CD8-positive, alpha-beta memory T cell (primary cell): Measurements from ENCODE around the gene WNK1. TPM values are rescaled to one million over a fixed set of nuclear protein-coding genes. Genes with fewer than 3 reads are reported as not detected.
"Not testable (repeated sequence)": the region's sequence is repeated elsewhere in the genome, so short reads cannot be mapped to it uniquely, and the experiment has no call there.

ENCODE experiments used
- CTCF ChIA-PET: fragments of 350-600 bp; sonication (Branson Sonifier 250); formaldehyde crosslinking; loops from one replicate; lab custom pipeline; 2021; ENCODE audit warnings: antibody characterized with exemption; lab: Charles Lee
- POLR2A ChIA-PET: fragments of 350-600 bp; sonication (Branson Sonifier 250); formaldehyde crosslinking; loops from one replicate; lab custom pipeline; 2021; ENCODE audit warnings: antibody characterized with exemption; lab: Charles Lee
- DNase-seq, 5 donors: peaks; one replicate each; pipeline versions ENCODE4 v3.0.0 to v3.0.0-alpha.2; 2020 to 2022; ENCODE audit warnings: mixed read lengths in 1 of 5
- H3K27ac ChIP-seq: one replicate; pipeline ENCODE4 v1.7.0; 2013; ENCODE audit warnings: low read depth, mild to moderate bottlenecking, low read length, moderate library complexity
- H3K27me3 ChIP-seq: 2 replicates; pipeline ENCODE4 v1.7.0; 2013; ENCODE audit warnings: low read length, mild to moderate bottlenecking; ENCODE audit not compliant: insufficient read depth, poor library complexity, severe bottlenecking
- H3K36me3 ChIP-seq: 2 replicates; pipeline ENCODE4 v1.7.0; 2013; ENCODE audit warnings: mild to moderate bottlenecking, low read length, moderate library complexity; ENCODE audit not compliant: insufficient read depth
- H3K4me1 ChIP-seq: 2 replicates; pipeline ENCODE4 v1.7.0; 2013; ENCODE audit warnings: mild to moderate bottlenecking, low read length, moderate library complexity; ENCODE audit not compliant: insufficient read depth
- H3K4me3 ChIP-seq: 2 replicates; pipeline ENCODE4 v1.7.0; 2013; ENCODE audit warnings: mild to moderate bottlenecking, low read length
- H3K9me3 ChIP-seq: 2 replicates; pipeline ENCODE4 v1.7.0; 2013; ENCODE audit warnings: mild to moderate bottlenecking, low read length
- H3K27ac Mint-ChIP-seq, 8 donors: one replicate each; pipeline ENCODE4 v1.8.0; 2020 to 2021; ENCODE audit warnings: mixed read lengths in 8 of 8, mild to moderate bottlenecking in 6 of 8, inconsistent platforms in 3 of 8, moderate library complexity in 3 of 8
- H3K27me3 Mint-ChIP-seq, 2 donors: one replicate each; pipeline ENCODE4 v1.8.0; 2020 to 2021; ENCODE audit warnings: mixed read lengths in 2 of 2, mild to moderate bottlenecking in 1 of 2, moderate library complexity in 1 of 2
- H3K36me3 Mint-ChIP-seq, 3 donors: one replicate each; pipeline ENCODE4 v1.8.0; 2020 to 2021; ENCODE audit warnings: mixed read lengths in 3 of 3, inconsistent platforms in 1 of 3, mild to moderate bottlenecking in 1 of 3
- H3K4me1 Mint-ChIP-seq, 3 donors: one replicate each; pipeline ENCODE4 v1.8.0; 2020 to 2021; ENCODE audit warnings: mixed read lengths in 3 of 3, inconsistent platforms in 1 of 3, mild to moderate bottlenecking in 1 of 3
- H3K4me3 Mint-ChIP-seq, 7 donors: one replicate each; pipeline ENCODE4 v1.8.0; 2020 to 2021; ENCODE audit warnings: mixed read lengths in 7 of 7, mild to moderate bottlenecking in 6 of 7, moderate library complexity in 4 of 7, inconsistent platforms in 2 of 7
- H3K9me3 Mint-ChIP-seq, 5 donors: one replicate each; pipeline ENCODE4 v1.8.0; 2020 to 2022; ENCODE audit warnings: mixed read lengths in 5 of 5, mild to moderate bottlenecking in 3 of 5, moderate library complexity in 2 of 5, inconsistent platforms in 1 of 5
- polyA plus RNA-seq: library from polyadenylated mRNA; unstranded; fragments of 300-500 nt; fragmentation: Illumina TruSeq; gene quantifications from one replicate; pipeline ENCODE4 v1.2.3, GENCODE V29; 2021
- total RNA-seq, 2 experiments: library from RNA; stranded (reverse); gene quantifications; one replicate each; pipeline ENCODE4 v1.2.3, GENCODE V29; 2021

Gene WNK1
- total and polyA plus RNA-seq, 3 experiments from 2014 or later = 47.4 to 176 (median 174) TPM

DNA sequence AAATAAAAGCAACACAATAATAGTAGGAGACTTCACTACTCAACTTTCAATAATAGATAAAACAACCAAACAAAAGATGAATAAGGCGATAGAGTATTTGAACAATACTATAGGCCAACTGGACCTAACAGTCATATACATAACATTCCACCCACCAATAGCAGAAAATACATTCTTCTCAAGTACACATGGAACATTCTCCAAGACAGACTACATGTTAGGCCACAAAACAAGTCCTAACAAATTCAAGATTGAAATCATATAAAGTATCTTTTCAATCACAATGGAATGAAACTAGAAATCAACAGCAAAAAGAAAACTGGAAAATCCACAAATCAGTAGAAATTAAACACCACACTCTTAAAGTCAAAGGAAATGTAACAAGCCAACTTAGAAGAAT is 168.3 kb downstream of the WNK1 start:
- no peaks in the 10 kb centered on the region for H3K4me1 ChIP-seq
- Mint-ChIP-seq H3K9me3 (no peaks in the 10 kb centered on the region), H3K36me3 (peaks cover 6 to 65% (median 16%) of the 10 kb centered on the region in 3 donors), H3K4me3 (no peak overlapping the region), H3K27ac (peak overlapping the region in 4 of 8 donors; percentile 19 to 72 (median 44)), H3K27me3 (no peaks in the 10 kb centered on the region), H3K4me1 (peaks cover 4 to 6% (median 6%) of the 10 kb centered on the region in 3 donors)
- ChIA-PET CTCF (no interaction called here), POLR2A (interaction anchor here (0.5 kb wide), 1 partner anchor 92 kb away, joined by 6 read pairs; no protein-coding TSS in a partner anchor)
- no peak overlapping the region for H3K27ac ChIP-seq
- no peaks in the 10 kb centered on the region for H3K9me3 ChIP-seq
- H3K36me3 ChIP-seq = peaks cover 22% of the 10 kb centered on the region
- H3K27me3 ChIP-seq = no peaks in the 10 kb centered on the region
- DNase-seq = no peak
- no peak overlapping the region for H3K4me3 ChIP-seq

DNA sequence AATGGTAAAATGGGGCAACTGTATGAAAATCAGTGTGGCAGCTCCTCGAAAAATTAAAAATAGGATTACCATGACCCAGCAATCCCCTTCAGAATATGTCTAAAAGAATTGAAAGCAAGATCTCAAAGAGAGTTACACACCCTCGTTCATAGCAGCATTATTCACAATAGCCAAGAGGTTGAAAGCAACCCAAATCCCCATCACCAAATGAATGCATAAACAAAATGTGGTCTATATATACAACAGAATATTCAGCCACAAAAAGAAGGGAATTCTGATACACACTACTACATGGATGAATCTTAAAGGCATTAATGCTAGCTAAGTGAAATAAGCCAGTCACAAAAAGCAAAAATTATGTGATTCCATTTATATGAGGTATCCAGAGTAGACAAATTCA is 169.9 kb downstream of the WNK1 start:
- peaks cover 12% of the 10 kb centered on the region for H3K36me3 ChIP-seq

GRCh38 chr12:926641-927040 is 174.3 kb downstream of the WNK1 start:
- ChIA-PET POLR2A (no interaction called here), CTCF (no interaction called here)
- H3K9me3 Mint-ChIP-seq = no peaks in the 10 kb centered on the region
- peak overlapping the region in 2 of 8 donors; percentile 66 for H3K27ac Mint-ChIP-seq
- no peaks in the 10 kb centered on the region for H3K27me3 Mint-ChIP-seq
- H3K36me3 ChIP-seq = peaks cover 22% of the 10 kb centered on the region
- no peaks in the 10 kb centered on the region for H3K4me1 ChIP-seq
- no peak overlapping the region for H3K4me3 Mint-ChIP-seq
- no peak overlapping the region for H3K4me3 ChIP-seq
- no peaks in the 10 kb centered on the region for H3K9me3 ChIP-seq
- DNase-seq = no peak
- peaks cover 18 to 70% (median 20%) of the 10 kb centered on the region in 3 donors for H3K36me3 Mint-ChIP-seq
- no peaks in the 10 kb centered on the region for H3K4me1 Mint-ChIP-seq
- no peaks in the 10 kb centered on the region for H3K27me3 ChIP-seq
- H3K27ac ChIP-seq = no peak overlapping the region

More for the DNA sequence above, 169.9 kb downstream of the WNK1 start:
- no peaks in the 10 kb centered on the region for H3K9me3 ChIP-seq
- ChIA-PET CTCF (no interaction called here), POLR2A (no interaction called here)
- DNase-seq = no peak
- H3K4me3 Mint-ChIP-seq = no peak overlapping the region
- H3K4me1 ChIP-seq = no peaks in the 10 kb centered on the region
- no peaks in the 10 kb centered on the region for H3K4me1 Mint-ChIP-seq
- H3K27ac ChIP-seq = no peak overlapping the region
- no peaks in the 10 kb centered on the region for H3K9me3 Mint-ChIP-seq
- no peak overlapping the region for H3K4me3 ChIP-seq
- H3K27me3 ChIP-seq = no peaks in the 10 kb centered on the region
- peak overlapping the region in 4 of 8 donors; percentile 6 to 60 (median 34) for H3K27ac Mint-ChIP-seq
- H3K27me3 Mint-ChIP-seq = no peaks in the 10 kb centered on the region
- H3K36me3 Mint-ChIP-seq = peaks cover 9 to 62% (median 14%) of the 10 kb centered on the region in 3 donors

DNA sequence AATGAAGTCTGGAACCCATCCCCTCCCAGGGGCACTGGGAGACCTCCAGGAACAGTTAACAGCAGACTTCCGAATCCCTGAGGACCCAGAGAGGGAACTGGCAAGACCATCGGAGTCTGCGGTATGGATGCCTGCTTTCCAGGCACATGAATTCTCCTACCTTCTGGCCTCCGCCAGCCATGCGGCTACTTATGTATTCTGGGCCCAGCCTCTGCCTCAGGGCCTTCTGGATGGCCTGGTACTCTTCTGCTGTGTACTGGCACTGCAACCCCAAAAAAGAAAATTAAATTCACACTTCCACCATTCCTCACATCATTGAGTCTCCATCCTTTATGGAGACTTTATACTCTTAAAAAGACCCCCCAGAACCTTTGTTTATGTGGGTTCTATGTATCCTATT is 178.7 kb downstream of the WNK1 start:
- no peak for DNase-seq
- Histone ChIP-seq H3K4me1 (no peaks in the 10 kb centered on the region), H3K27ac (no peak overlapping the region), H3K4me3 (no peak overlapping the region), H3K9me3 (no peaks in the 10 kb centered on the region), H3K36me3 (peaks cover 15% of the 10 kb centered on the region), H3K27me3 (no peaks in the 10 kb centered on the region)
- Mint-ChIP-seq H3K4me3 (no peak overlapping the region), H3K36me3 (peaks cover 12 to 58% (median 17%) of the 10 kb centered on the region in 3 donors), H3K9me3 (no peaks in the 10 kb centered on the region), H3K27ac (peak overlapping the region in 1 of 8 donors; percentile 76), H3K4me1 (peaks cover 0 to 1% (median 0%) of the 10 kb centered on the region in 3 donors), H3K27me3 (no peaks in the 10 kb centered on the region)
- ChIA-PET CTCF (no interaction called here), POLR2A (no interaction called here)

DNA sequence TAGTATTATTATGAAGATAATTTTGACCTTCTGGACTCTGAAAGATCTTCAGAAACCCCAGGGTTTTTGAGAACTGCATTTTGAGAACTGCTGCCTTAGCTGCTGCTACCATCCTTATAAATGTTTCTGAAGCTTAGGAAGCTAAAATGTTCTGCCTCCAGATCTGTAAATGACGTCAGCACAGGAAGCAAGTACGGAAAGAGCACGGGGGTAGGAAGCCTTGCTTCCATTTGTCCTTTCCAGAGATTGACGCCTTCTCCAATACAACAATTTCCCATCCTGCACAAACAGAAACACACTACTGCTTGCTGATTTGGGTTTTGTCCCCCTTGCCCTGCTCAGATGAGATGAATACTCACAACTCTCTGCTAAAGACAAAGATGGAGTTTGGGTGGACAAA is 179.2 kb downstream of the WNK1 start:
- H3K27me3 ChIP-seq = no peaks in the 10 kb centered on the region
- H3K4me1 ChIP-seq = no peaks in the 10 kb centered on the region
- no peak overlapping the region for H3K4me3 ChIP-seq
- no peak for DNase-seq
- Mint-ChIP-seq H3K27ac (peak overlapping the region in 2 of 8 donors; percentile 32 to 75), H3K27me3 (no peaks in the 10 kb centered on the region), H3K9me3 (no peaks in the 10 kb centered on the region), H3K4me3 (no peak overlapping the region), H3K36me3 (peaks cover 9 to 56% (median 17%) of the 10 kb centered on the region in 3 donors), H3K4me1 (peaks cover 0 to 1% (median 0%) of the 10 kb centered on the region in 3 donors)
- H3K9me3 ChIP-seq = no peaks in the 10 kb centered on the region
- H3K36me3 ChIP-seq = peaks cover 15% of the 10 kb centered on the region
- H3K27ac ChIP-seq = no peak overlapping the region
- CTCF ChIA-PET = no interaction called here
- POLR2A ChIA-PET = no interaction called here

DNA sequence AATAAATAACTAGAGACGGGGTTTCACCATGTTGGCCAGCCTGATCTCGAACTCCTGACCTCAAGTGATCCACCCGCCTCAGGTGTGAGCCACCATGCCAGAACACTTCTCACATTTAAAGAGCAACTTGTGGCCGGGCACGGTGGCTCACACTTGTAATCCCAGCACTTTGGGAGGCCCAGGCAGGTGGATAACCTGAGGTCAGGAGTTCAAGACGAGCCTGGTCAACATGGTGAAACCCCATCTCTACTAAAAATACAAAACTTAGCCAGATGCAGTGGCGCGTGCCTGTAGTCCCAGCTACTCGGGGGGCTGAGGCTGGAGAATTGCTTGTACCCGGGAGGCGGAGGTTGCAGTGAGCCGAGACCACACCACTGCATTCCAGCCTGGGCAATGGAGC is 183.5 kb downstream of the WNK1 start:
- DNase-seq, H3K27ac Mint-ChIP-seq, H3K9me3 Mint-ChIP-seq, H3K4me3 Mint-ChIP-seq, H3K27me3 Mint-ChIP-seq, H3K27ac ChIP-seq, H3K36me3 ChIP-seq, H3K4me3 ChIP-seq, H3K27me3 ChIP-seq, H3K4me1 ChIP-seq, CTCF ChIA-PET, H3K9me3 ChIP-seq, POLR2A ChIA-PET: not testable (repeated sequence)
- H3K36me3 Mint-ChIP-seq = peaks cover 4 to 54% (median 10%) of the 10 kb centered on the region in 3 donors
- peaks cover 9 to 19% (median 13%) of the 10 kb centered on the region in 3 donors for H3K4me1 Mint-ChIP-seq

- peaks cover 9 to 21% (median 14%) of the 10 kb centered on the region in 3 donors for H3K4me1 Mint-ChIP-seq
- Histone ChIP-seq H3K4me3 (no peak overlapping the region), H3K27ac (no peak overlapping the region), H3K4me1 (no peaks in the 10 kb centered on the region), H3K27me3 (no peaks in the 10 kb centered on the region), H3K36me3 (peaks cover 2% of the 10 kb centered on the region), H3K9me3 (no peaks in the 10 kb centered on the region)
- CTCF ChIA-PET = interaction anchor here (1.2 to 1.4 kb wide), 2 partner anchors 13 to 367 kb away, joined by 3 to 4 read pairs; partner anchors contain the start of gene RAD52
- H3K27ac Mint-ChIP-seq = peak overlapping the region in 3 of 8 donors; percentile 34 to 80 (median 38)
- peaks cover 0 to 48% (median 9%) of the 10 kb centered on the region in 3 donors for H3K36me3 Mint-ChIP-seq
- DNase-seq = no peak
- no peak overlapping the region for H3K4me3 Mint-ChIP-seq
- POLR2A ChIA-PET = no interaction called here
- no peaks in the 10 kb centered on the region for H3K27me3 Mint-ChIP-seq
- H3K9me3 Mint-ChIP-seq = no peaks in the 10 kb centered on the region
Observed at GRCh38 chr12:936377-937345, 184.3 kb downstream of the WNK1 start.

DNA sequence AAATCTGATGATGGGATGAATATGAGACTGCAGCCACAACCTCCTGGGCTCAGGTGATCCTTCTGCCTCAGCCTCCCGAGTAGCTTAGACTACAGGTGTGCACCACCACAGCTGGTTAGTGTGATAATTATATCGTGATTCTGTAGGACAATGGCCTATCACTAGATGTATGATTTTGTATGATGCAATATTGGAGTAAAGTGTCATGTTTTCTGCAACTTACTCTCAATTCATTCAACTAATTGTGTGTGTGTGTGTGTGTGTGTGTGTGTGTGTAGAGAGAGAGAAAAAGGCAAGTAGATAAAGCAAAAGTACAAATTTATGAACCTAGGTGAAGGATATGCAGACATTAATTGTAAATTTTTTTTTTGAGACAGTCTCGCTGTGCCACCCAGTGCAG is 186.4 kb downstream of the WNK1 start:
- Mint-ChIP-seq H3K27me3 (no peaks in the 10 kb centered on the region), H3K36me3 (peaks cover 0 to 51% (median 10%) of the 10 kb centered on the region in 3 donors), H3K4me3 (no peak overlapping the region), H3K27ac (no peak overlapping the region), H3K9me3 (no peaks in the 10 kb centered on the region), H3K4me1 (peaks cover 10 to 30% (median 16%) of the 10 kb centered on the region in 3 donors)
- ChIA-PET CTCF (interaction anchor here (1.0 to 1.5 kb wide), 3 partner anchors 10 to 179 kb away, joined by 3 to 4 read pairs (median 3); no protein-coding TSS in a partner anchor), POLR2A (no interaction called here)
- Histone ChIP-seq H3K27ac (no peak overlapping the region), H3K36me3 (no peaks in the 10 kb centered on the region), H3K27me3 (no peaks in the 10 kb centered on the region), H3K9me3 (no peaks in the 10 kb centered on the region), H3K4me1 (no peaks in the 10 kb centered on the region), H3K4me3 (no peak overlapping the region)
- DNase-seq = no peak
